HepG2 (cell line): ENCODE data around the gene EFCAB8. TPM values are rescaled to one million over a fixed set of nuclear protein-coding genes. Genes with fewer than 3 reads are reported as not detected.

ENCODE experiments used
- ARNT2 ChIP-seq: sonication (generic); formaldehyde crosslinking; IDR thresholded peaks from 2 replicates; pipeline ENCODE4 v1.8.0; 2022; ENCODE audit warnings: mild to moderate bottlenecking, low read depth, missing genetic modification reagents, moderate library complexity
- ATAD3A ChIP-seq: sonication (generic); formaldehyde crosslinking; IDR thresholded peaks from 2 replicates; pipeline ENCODE4 v1.4.0; 2020; ENCODE audit warnings: missing genetic modification reagents
- CBX1 ChIP-seq: IDR thresholded peaks from one replicate; pipeline ENCODE4 v1.6.1; 2016; ENCODE audit warnings: antibody characterized with exemption, low read depth
- KDM1A ChIP-seq: IDR thresholded peaks from 2 replicates; pipeline ENCODE4 v1.6.1; 2016; ENCODE audit warnings: missing compliant biosample characterization
- KDM2A ChIP-seq: sonication (generic); formaldehyde crosslinking; IDR thresholded peaks from 2 replicates; pipeline ENCODE4 v1.4.0; 2020; ENCODE audit warnings: low read depth, missing genetic modification reagents, borderline replicate concordance
- KMT2B ChIP-seq: IDR thresholded peaks from 2 replicates; pipeline ENCODE4 v1.6.1; 2016; ENCODE audit warnings: missing genetic modification reagents, missing compliant biosample characterization
- PRDM4 ChIP-seq: sonication (generic); formaldehyde crosslinking; IDR thresholded peaks from 2 replicates; pipeline ENCODE4 v1.9.0; 2021; ENCODE audit warnings: missing genetic modification reagents, borderline replicate concordance
- RBM22 ChIP-seq: fragments of 200-400 bp; formaldehyde crosslinking; optimal IDR thresholded peaks from 2 replicates; pipeline ENCODE3; 2017; ENCODE audit warnings: mild to moderate bottlenecking, low read length, moderate library complexity
- SAFB2 ChIP-seq: sonication (generic); formaldehyde crosslinking; IDR thresholded peaks from 2 replicates; pipeline ENCODE4 v1.5.1; 2020; ENCODE audit warnings: missing genetic modification reagents, low read depth, mild to moderate bottlenecking, borderline replicate concordance
- SMAD1 ChIP-seq: sonication (generic); formaldehyde crosslinking; IDR thresholded peaks from 2 replicates; pipeline ENCODE4 v1.4.0; 2020; ENCODE audit warnings: missing genetic modification reagents, low read depth, mild to moderate bottlenecking, borderline replicate concordance
- SMC3 ChIP-seq: IDR thresholded peaks from 2 replicates; pipeline ENCODE4 v1.6.1; 2011; ENCODE audit warnings: low read length, improper control_type of control experiment
- SRY ChIP-seq: sonication (generic); formaldehyde crosslinking; IDR thresholded peaks from 2 replicates; pipeline ENCODE4 v1.8.0; 2022; ENCODE audit warnings: mild to moderate bottlenecking, missing genetic modification reagents
- ZMYM2 ChIP-seq: sonication (generic); formaldehyde crosslinking; IDR thresholded peaks from 2 replicates; pipeline ENCODE4 v1.8.0; 2022; ENCODE audit warnings: mild to moderate bottlenecking, missing genetic modification reagents
- ZNF180 ChIP-seq: sonication (generic); formaldehyde crosslinking; IDR thresholded peaks from 2 replicates; pipeline ENCODE4 v1.4.0; 2020; ENCODE audit warnings: low read depth, missing genetic modification reagents, borderline replicate concordance
- ZNF30 ChIP-seq: sonication (generic); formaldehyde crosslinking; IDR thresholded peaks from 2 replicates; pipeline ENCODE4 v1.5.0; 2020; ENCODE audit warnings: mild to moderate bottlenecking, missing genetic modification reagents
- ZNF333 ChIP-seq: sonication (generic); formaldehyde crosslinking; IDR thresholded peaks from 2 replicates; pipeline ENCODE4 v1.4.0; 2020; ENCODE audit warnings: mild to moderate bottlenecking, missing genetic modification reagents, borderline replicate concordance
- ZNF543 ChIP-seq: sonication (generic); formaldehyde crosslinking; IDR thresholded peaks from 2 replicates; pipeline ENCODE4 v1.4.0; 2020; ENCODE audit warnings: mild to moderate bottlenecking, missing genetic modification reagents
- ZNF644 ChIP-seq: IDR thresholded peaks from 2 replicates; pipeline ENCODE4 v1.6.1; 2016; ENCODE audit warnings: low read depth
- ZNF766 ChIP-seq: sonication (generic); formaldehyde crosslinking; IDR thresholded peaks from 2 replicates; pipeline ENCODE4 v1.5.0; 2020; ENCODE audit warnings: missing genetic modification reagents, borderline replicate concordance
- ZNF878 ChIP-seq: sonication (generic); formaldehyde crosslinking; IDR thresholded peaks from 2 replicates; pipeline ENCODE4 v1.8.1; 2023; ENCODE audit warnings: mild to moderate bottlenecking, missing genetic modification reagents, moderate library complexity
- polyA plus RNA-seq, 8 experiments: library from polyadenylated mRNA; depleted of rRNA in 3 of 8; stranded (reverse) in 7 of 8; unstranded in 1 of 8; fragments of >200 nt; fragmentation: Illumina TruSeq in 4 of 8; extraction: Trizol in 4 of 8; gene quantifications; 2 replicates each; pipeline versions ENCODE4 v1.2.1 to v1.2.3, GENCODE V29; 2011 to 2016; ENCODE audit warnings: low read depth in 4 of 8, missing spikeins in 1 of 8, mixed read lengths in 1 of 8; ENCODE audit not compliant: insufficient read depth in 1 of 8
- total RNA-seq, 5 experiments: library from RNA; depleted of rRNA; stranded (reverse); fragments of >200 nt; fragmentation: Illumina TruSeq; extraction: Trizol; gene quantifications; 2 replicates each; pipeline ENCODE4 v1.2.3, GENCODE V29; 2016; ENCODE audit warnings: low read depth in 1 of 5
- TF ChIP-seq, protein P1 (sequence below): sonication (generic); formaldehyde crosslinking; IDR thresholded peaks from 2 replicates; pipeline ENCODE4 v1.9.0; 2022; ENCODE audit warnings: low read depth, missing genetic modification reagents
- TF ChIP-seq, protein P2 (sequence below), 2 experiments: sonication (generic) in 1 of 2; formaldehyde crosslinking in 1 of 2; IDR thresholded peaks; 2 replicates each; pipeline versions ENCODE4 v1.4.0 to v1.6.1; 2018 to 2020; ENCODE audit warnings: missing genetic modification reagents in 2 of 2, borderline replicate concordance in 1 of 2, low read depth in 1 of 2, mild to moderate bottlenecking in 1 of 2, missing biosample characterization in 1 of 2
- TF ChIP-seq, protein P3 (sequence below): sonication (generic); formaldehyde crosslinking; IDR thresholded peaks from 2 replicates; pipeline ENCODE4 v1.4.0; 2020; ENCODE audit warnings: mild to moderate bottlenecking, missing genetic modification reagents

EFCAB8 gene
- total and polyA plus RNA-seq, 2 of the 13 experiments (the other 11 are each of a cell fraction or from before 2014, with no cell fraction given): 0.15 to 0.22 TPM

GRCh38 chr20:33008336-33009213 lies 149.9 kb downstream of the EFCAB8 start (continued):
- TF ChIP-seq, protein P1, sequence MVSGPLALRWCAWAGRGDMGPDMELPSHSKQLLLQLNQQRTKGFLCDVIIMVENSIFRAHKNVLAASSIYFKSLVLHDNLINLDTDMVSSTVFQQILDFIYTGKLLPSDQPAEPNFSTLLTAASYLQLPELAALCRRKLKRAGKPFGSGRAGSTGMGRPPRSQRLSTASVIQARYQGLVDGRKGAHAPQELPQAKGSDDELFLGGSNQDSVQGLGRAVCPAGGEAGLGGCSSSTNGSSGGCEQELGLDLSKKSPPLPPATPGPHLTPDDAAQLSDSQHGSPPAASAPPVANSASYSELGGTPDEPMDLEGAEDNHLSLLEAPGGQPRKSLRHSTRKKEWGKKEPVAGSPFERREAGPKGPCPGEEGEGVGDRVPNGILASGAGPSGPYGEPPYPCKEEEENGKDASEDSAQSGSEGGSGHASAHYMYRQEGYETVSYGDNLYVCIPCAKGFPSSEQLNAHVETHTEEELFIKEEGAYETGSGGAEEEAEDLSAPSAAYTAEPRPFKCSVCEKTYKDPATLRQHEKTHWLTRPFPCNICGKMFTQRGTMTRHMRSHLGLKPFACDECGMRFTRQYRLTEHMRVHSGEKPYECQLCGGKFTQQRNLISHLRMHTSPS (CRISPR knock-in tag): peak; percentile 44; the same call in 1 of the 2 replicates
- TF ChIP-seq, protein P2, sequence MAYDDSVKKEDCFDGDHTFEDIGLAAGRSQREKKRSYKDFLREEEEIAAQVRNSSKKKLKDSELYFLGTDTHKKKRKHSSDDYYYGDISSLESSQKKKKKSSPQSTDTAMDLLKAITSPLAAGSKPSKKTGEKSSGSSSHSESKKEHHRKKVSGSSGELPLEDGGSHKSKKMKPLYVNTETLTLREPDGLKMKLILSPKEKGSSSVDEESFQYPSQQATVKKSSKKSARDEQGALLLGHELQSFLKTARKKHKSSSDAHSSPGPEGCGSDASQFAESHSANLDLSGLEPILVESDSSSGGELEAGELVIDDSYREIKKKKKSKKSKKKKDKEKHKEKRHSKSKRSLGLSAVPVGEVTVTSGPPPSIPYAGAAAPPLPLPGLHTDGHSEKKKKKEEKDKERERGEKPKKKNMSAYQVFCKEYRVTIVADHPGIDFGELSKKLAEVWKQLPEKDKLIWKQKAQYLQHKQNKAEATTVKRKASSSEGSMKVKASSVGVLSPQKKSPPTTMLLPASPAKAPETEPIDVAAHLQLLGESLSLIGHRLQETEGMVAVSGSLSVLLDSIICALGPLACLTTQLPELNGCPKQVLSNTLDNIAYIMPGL (CRISPR knock-in tag; IDR thresholded peaks at IDR 0.05; ENCODE audit: borderline replicate concordance in 1 of 2, low read depth in 1 of 2): peak in 1 of 2 experiments; percentile 30; a peak in 2 of 4 replicates
- TF ChIP-seq SMAD1 (CRISPR knock-in tag): no peak
- TF ChIP-seq ZNF543 (CRISPR knock-in tag): no peak
- TF ChIP-seq ZNF766 (CRISPR knock-in tag): peak; percentile 76; the same call in 1 of the 2 replicates
- no peak for TF ChIP-seq SAFB2 (CRISPR knock-in tag)
- TF ChIP-seq KMT2B (CRISPR knock-in tag): no peak
- TF ChIP-seq ZNF180: no peak
- no peak for TF ChIP-seq PRDM4 (CRISPR knock-in tag)
- no peak for TF ChIP-seq ZNF878 (CRISPR knock-in tag)
- TF ChIP-seq ZNF30 (CRISPR knock-in tag): 0 out of 2 replicates have a peak, but pooled peaks have one; percentile 30
- no peak for TF ChIP-seq ZNF644 (CRISPR knock-in tag)
- TF ChIP-seq, protein P3, sequence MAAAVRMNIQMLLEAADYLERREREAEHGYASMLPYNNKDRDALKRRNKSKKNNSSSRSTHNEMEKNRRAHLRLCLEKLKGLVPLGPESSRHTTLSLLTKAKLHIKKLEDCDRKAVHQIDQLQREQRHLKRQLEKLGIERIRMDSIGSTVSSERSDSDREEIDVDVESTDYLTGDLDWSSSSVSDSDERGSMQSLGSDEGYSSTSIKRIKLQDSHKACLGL (CRISPR knock-in tag): no peak; the same call in 1 of the 2 replicates
- peak; percentile 32; the same call in 1 of the 2 replicates for TF ChIP-seq SRY (CRISPR knock-in tag)
- TF ChIP-seq ZNF333 (CRISPR knock-in tag): 0 out of 2 replicates have a peak, but pooled peaks have one; percentile 70
- TF ChIP-seq KDM2A (CRISPR knock-in tag): peak; percentile 18; the same call in 1 of the 2 replicates
- TF ChIP-seq ZMYM2 (CRISPR knock-in tag): no peak
- no peak for TF ChIP-seq SMC3
- TF ChIP-seq ARNT2: no peak; the same call in 1 of the 2 replicates
- TF ChIP-seq ATAD3A (CRISPR knock-in tag): no peak
- peak; percentile 11 for TF ChIP-seq RBM22
- TF ChIP-seq KDM1A (CRISPR knock-in tag): no peak
- no peak for TF ChIP-seq CBX1
